Dermis lymphatic vessel endothelial cell (primary cell): ENCODE data around the gene SMAD7. TPM values are rescaled to one million over a fixed set of nuclear protein-coding genes. Genes with fewer than 3 reads are reported as not detected.

Experiments
- total RNA-seq: library from RNA; depleted of rRNA; stranded (reverse); fragments of >200 nt; gene quantifications from 2 replicates; pipeline ENCODE4 v1.2.1, GENCODE V29; 2014

SMAD7 gene, protein sequence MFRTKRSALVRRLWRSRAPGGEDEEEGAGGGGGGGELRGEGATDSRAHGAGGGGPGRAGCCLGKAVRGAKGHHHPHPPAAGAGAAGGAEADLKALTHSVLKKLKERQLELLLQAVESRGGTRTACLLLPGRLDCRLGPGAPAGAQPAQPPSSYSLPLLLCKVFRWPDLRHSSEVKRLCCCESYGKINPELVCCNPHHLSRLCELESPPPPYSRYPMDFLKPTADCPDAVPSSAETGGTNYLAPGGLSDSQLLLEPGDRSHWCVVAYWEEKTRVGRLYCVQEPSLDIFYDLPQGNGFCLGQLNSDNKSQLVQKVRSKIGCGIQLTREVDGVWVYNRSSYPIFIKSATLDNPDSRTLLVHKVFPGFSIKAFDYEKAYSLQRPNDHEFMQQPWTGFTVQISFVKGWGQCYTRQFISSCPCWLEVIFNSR
- total RNA-seq = 6.5 and 10.1 TPM in 2 replicates

GRCh38 chr18:48950536-48951447 lies at the start of gene SMAD7:
Gene SMAD7 (minus strand): TSS chr18:48950965. CDS start chr18:48950424, 541 bp downstream.

